A549 (cell line): ENCODE measurements around the gene HINT1.

Source experiments
- EHMT2 ChIP-seq: fragments of 200-600 bp; sonication (generic); IDR thresholded peaks from 2 replicates; pipeline ENCODE4 v1.6.1; 2016; ENCODE audit warnings: antibody characterized with exemption, low read depth, mild to moderate bottlenecking, moderate library complexity
- EP300 ChIP-seq, 2 experiments: fragments of >200 bp; sonication (Bioruptor Twin); formaldehyde crosslinking; IDR thresholded peaks; 2 replicates in 1 of 2; 3 replicates in 1 of 2; pipeline ENCODE4 v1.6.1; 2016 to 2017
- FOXS1 ChIP-seq: fragments of 250-450 bp; sonication (Bioruptor Pico); IDR thresholded peaks from 2 replicates; pipeline ENCODE4 v1.5.0; 2020; ENCODE audit warnings: mild to moderate bottlenecking, moderate library complexity
- JUN ChIP-seq, 2 experiments: fragments of >200 bp; sonication (Bioruptor Twin); formaldehyde crosslinking; IDR thresholded peaks; 2 replicates in 1 of 2; 3 replicates in 1 of 2; pipeline ENCODE4 v1.6.1; 2016 to 2017
- TF ChIP-seq, protein P1 (sequence below): fragments of >200 bp; sonication (Bioruptor Twin); formaldehyde crosslinking; IDR thresholded peaks from 3 replicates; pipeline ENCODE4 v1.5.1; 2016

DNA sequence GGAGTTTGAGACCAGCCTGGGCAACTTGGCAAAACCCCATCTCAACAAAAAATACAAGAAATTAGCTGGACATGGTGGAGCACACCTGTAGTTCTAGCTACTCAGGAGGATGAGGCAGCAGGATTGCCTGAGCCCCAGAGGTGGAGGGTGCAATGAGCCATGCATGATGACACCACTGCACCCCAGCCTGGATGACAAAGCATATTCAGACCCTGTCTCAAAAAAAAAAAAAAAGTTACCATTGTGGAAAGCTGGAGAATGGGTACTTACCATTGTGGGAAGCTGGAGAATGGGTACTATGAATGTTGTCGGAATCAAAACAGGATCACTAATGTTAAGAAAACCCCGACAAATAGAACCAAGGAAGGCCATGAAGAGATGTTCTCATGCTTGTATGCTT, 25.7 kb downstream of the HINT1 start:
- TF ChIP-seq EP300 (IDR thresholded peaks at IDR 0.05) (no peak), EHMT2 (no peak), FOXS1 (no peak), JUN (IDR thresholded peaks at IDR 0.05) (no peak)
- TF ChIP-seq, protein P1, sequence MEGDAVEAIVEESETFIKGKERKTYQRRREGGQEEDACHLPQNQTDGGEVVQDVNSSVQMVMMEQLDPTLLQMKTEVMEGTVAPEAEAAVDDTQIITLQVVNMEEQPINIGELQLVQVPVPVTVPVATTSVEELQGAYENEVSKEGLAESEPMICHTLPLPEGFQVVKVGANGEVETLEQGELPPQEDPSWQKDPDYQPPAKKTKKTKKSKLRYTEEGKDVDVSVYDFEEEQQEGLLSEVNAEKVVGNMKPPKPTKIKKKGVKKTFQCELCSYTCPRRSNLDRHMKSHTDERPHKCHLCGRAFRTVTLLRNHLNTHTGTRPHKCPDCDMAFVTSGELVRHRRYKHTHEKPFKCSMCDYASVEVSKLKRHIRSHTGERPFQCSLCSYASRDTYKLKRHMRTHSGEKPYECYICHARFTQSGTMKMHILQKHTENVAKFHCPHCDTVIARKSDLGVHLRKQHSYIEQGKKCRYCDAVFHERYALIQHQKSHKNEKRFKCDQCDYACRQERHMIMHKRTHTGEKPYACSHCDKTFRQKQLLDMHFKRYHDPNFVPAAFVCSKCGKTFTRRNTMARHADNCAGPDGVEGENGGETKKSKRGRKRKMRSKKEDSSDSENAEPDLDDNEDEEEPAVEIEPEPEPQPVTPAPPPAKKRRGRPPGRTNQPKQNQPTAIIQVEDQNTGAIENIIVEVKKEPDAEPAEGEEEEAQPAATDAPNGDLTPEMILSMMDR = no peak
